ENCODE results near the gene SLC26A9. TPM values are rescaled to one million over a fixed set of nuclear protein-coding genes. Genes with fewer than 3 reads are reported as not detected.

The SLC26A9 gene
- polyA plus RNA-seq, 1 experiment: not detected

- Histone ChIP-seq H3K36me3 (ENCODE audit: control insufficient read depth, insufficient read depth, low read length) (no peaks in the 10 kb centered on the region), H3K4me3 (ENCODE audit: low read depth, low read length) (no peak overlapping the region), H3K27me3 (ENCODE audit: control insufficient read depth, insufficient read depth, low read length) (no peaks in the 10 kb centered on the region; the same call in none of the 2 replicates)
- POLR2A ChIA-PET: interaction anchor here (0.6 kb wide), 1 partner anchor 102 kb away, joined by 3 read pairs; no protein-coding TSS in a partner anchor
- no peak for DNase-seq (ENCODE audit: low read depth)
- CTCF ChIA-PET: interaction anchor here (1.3 to 17.3 kb wide), 2 partner anchors 57 to 183 kb away, joined by 4 to 514 read pairs; no protein-coding TSS in a partner anchor
- TF ChIP-seq CTCF (IDR thresholded peaks at IDR 0.05; ENCODE audit: insufficient read depth, low read depth, low read length): no peak
Measured at GRCh38 chr1:205923651-205924459, 19.4 kb downstream of the SLC26A9 start.

GRCh38 chr1:205922806-205923205, 20.4 kb downstream of the SLC26A9 start:
- TF ChIP-seq CTCF (IDR thresholded peaks at IDR 0.05; ENCODE audit: insufficient read depth, low read depth, low read length): no peak
- Histone ChIP-seq H3K4me3 (ENCODE audit: low read depth, low read length) (no peak overlapping the region), H3K27me3 (ENCODE audit: control insufficient read depth, insufficient read depth, low read length) (no peaks in the 10 kb centered on the region; the same call in none of the 2 replicates), H3K36me3 (ENCODE audit: control insufficient read depth, insufficient read depth, low read length) (no peaks in the 10 kb centered on the region)
- DNase-seq (ENCODE audit: low read depth): no peak
- ChIA-PET POLR2A (no interaction called here), CTCF (interaction anchor here (0.6 to 17.3 kb wide), 3 partner anchors 58 to 184 kb away, joined by 3 to 514 read pairs (median 4); no protein-coding TSS in a partner anchor)

GRCh38 chr1:205922314-205922713, 20.9 kb downstream of the SLC26A9 start:
- ChIA-PET POLR2A (no interaction called here), CTCF (interaction anchor here (0.6 to 17.3 kb wide), 4 partner anchors 47 to 264 kb away, joined by 3 to 514 read pairs (median 18); no protein-coding TSS in a partner anchor)
- TF ChIP-seq CTCF (IDR thresholded peaks at IDR 0.05; ENCODE audit: insufficient read depth, low read depth, low read length): no peak
- Histone ChIP-seq H3K36me3 (ENCODE audit: control insufficient read depth, insufficient read depth, low read length) (no peaks in the 10 kb centered on the region), H3K4me3 (ENCODE audit: low read depth, low read length) (no peak overlapping the region), H3K27me3 (ENCODE audit: control insufficient read depth, insufficient read depth, low read length) (no peaks in the 10 kb centered on the region; the same call in 1 of the 2 replicates)
- no peak for DNase-seq (ENCODE audit: low read depth)

- ChIA-PET POLR2A (no interaction called here), CTCF (interaction anchor here (1.5 to 17.3 kb wide), 5 partner anchors 8 to 263 kb away, joined by 6 to 514 read pairs (median 10); no protein-coding TSS in a partner anchor)
Measured at GRCh38 chr1:205921570-205921909, 21.7 kb downstream of the SLC26A9 start.

More at GRCh38 chr1:205921570-205921909, 21.7 kb downstream of the SLC26A9 start:
- Histone ChIP-seq H3K4me3 (ENCODE audit: low read depth, low read length) (no peak overlapping the region), H3K36me3 (ENCODE audit: control insufficient read depth, insufficient read depth, low read length) (no peaks in the 10 kb centered on the region), H3K27me3 (ENCODE audit: control insufficient read depth, insufficient read depth, low read length) (no peaks in the 10 kb centered on the region; the same call in 1 of the 2 replicates)
- no peak for TF ChIP-seq CTCF (IDR thresholded peaks at IDR 0.05; ENCODE audit: insufficient read depth, low read depth, low read length)
- DNase-seq (ENCODE audit: low read depth): no peak

Data from BJ (cell line).